DND-41 (cell line): ENCODE results near the gene SDHAF4.

Experiments used
- CTCF ChIP-seq: IDR thresholded peaks from 2 replicates; pipeline ENCODE4 v1.5.1; 2012; ENCODE audit warnings: borderline replicate concordance, low read length, moderate library complexity, mild to moderate bottlenecking; ENCODE audit not compliant: poor library complexity, severe bottlenecking; ENCODE audit errors: extremely low read depth
- EZH2 ChIP-seq: IDR thresholded peaks from 3 replicates; pipeline ENCODE4 v1.6.1; 2012; ENCODE audit warnings: borderline replicate concordance, low read depth, mild to moderate bottlenecking, moderate library complexity, low read length, inconsistent platforms; ENCODE audit not compliant: severe bottlenecking

- TF ChIP-seq CTCF (no peak), EZH2 (no peak)
These were observed 34.3 kb downstream of the SDHAF4 start for GRCh38 chr6:70601014-70601413.
